Tibial artery (tissue), 4 donors: Measurements from ENCODE around the gene ZMIZ1.

Experiments
- DNase-seq, 2 donors: peaks; one replicate each; pipeline ENCODE4 v3.0.0-alpha.2; 2019
- H3K27ac ChIP-seq, 2 donors: fragments of 200-600 bp; sonication (generic) in 1 of 2; 1 replicate in 1 of 2; 2 replicates in 1 of 2; pipeline ENCODE4 v1.5.1; 2018 to 2019; ENCODE audit warnings: mild to moderate bottlenecking in 1 of 2
- H3K27me3 ChIP-seq, 2 donors: fragments of 200-600 bp; sonication (generic) in 1 of 2; one replicate each; pipeline versions ENCODE4 v1.5.1 to v1.6.0; 2016 to 2019
- H3K36me3 ChIP-seq, 3 donors: fragments of 200-600 bp; sonication (generic) in 2 of 3; one replicate each; pipeline ENCODE4 v1.5.1; 2016 to 2019; ENCODE audit warnings: mild to moderate bottlenecking in 2 of 3
- H3K4me1 ChIP-seq, 4 donors: fragments of 200-600 bp; sonication (generic) in 2 of 4; 1 replicate in 3 of 4; 2 replicates in 1 of 4; pipeline ENCODE4 v1.5.1; 2016 to 2019
- H3K4me3 ChIP-seq, 2 donors: fragments of 200-600 bp; sonication (generic) in 1 of 2; 1 replicate in 1 of 2; 2 replicates in 1 of 2; pipeline ENCODE4 v1.5.1; 2018 to 2019; ENCODE audit warnings: mild to moderate bottlenecking in 2 of 2
- H3K9me3 ChIP-seq, 3 donors: fragments of 200-600 bp; sonication (generic) in 1 of 3; one replicate each; pipeline ENCODE4 v1.5.1; 2016 to 2019
- CTCF ChIP-seq, 2 experiments: fragments of 200-600 bp in 1 of 2; fragments of 450-650 bp in 1 of 2; IDR thresholded peaks; one replicate each; pipeline ENCODE4 v1.5.1; 2017 to 2019; ENCODE audit warnings: antibody characterized with exemption in 2 of 2, mild to moderate bottlenecking in 1 of 2, moderate library complexity in 1 of 2
- intact Hi-C: fragments of 100-400 bp; cut with DNase I; formaldehyde crosslinking; loops from one replicate; pipeline ENCODE4 v1.15.0; 2023; ENCODE audit warnings: low total_unique reads

ZMIZ1 gene

GRCh38 chr10:79272353-79272752, 203.6 kb downstream of the ZMIZ1 start:
- H3K36me3 ChIP-seq: peaks cover 4 to 8% (median 6%) of the 10 kb centered on the region in 3 donors
- H3K4me1 ChIP-seq: peaks cover 0 to 68% (median 53%) of the 10 kb centered on the region in 4 donors
- H3K9me3 ChIP-seq: no peaks in the 10 kb centered on the region
- H3K4me3 ChIP-seq: no peak overlapping the region
- intact Hi-C loops: no loop called here
- H3K27ac ChIP-seq: no peak overlapping the region
- no peak for DNase-seq
- no peaks in the 10 kb centered on the region for H3K27me3 ChIP-seq
- no peak for TF ChIP-seq CTCF (IDR thresholded peaks at IDR 0.05)

- H3K27ac ChIP-seq: peak overlapping the region; percentile 71 to 87
- no peak overlapping the region for H3K4me3 ChIP-seq
- H3K4me1 ChIP-seq: peaks cover 0 to 58% (median 40%) of the 10 kb centered on the region in 4 donors
- no peak for TF ChIP-seq CTCF (IDR thresholded peaks at IDR 0.05)
- H3K27me3 ChIP-seq: no peaks in the 10 kb centered on the region
- no peaks in the 10 kb centered on the region for H3K9me3 ChIP-seq
- DNase-seq: no peak
- peaks cover 12 to 19% (median 14%) of the 10 kb centered on the region in 3 donors for H3K36me3 ChIP-seq
- intact Hi-C loops: loop anchor here (1.0 kb wide), 1 partner anchor 27 kb away; no protein-coding TSS in a partner anchor
These were observed 204.8 kb downstream of the ZMIZ1 start for GRCh38 chr10:79273604-79274003.

GRCh38 chr10:79274279-79275104, 205.7 kb downstream of the ZMIZ1 start:
- DNase-seq: peak; percentile 90 to 98

GRCh38 chr10:79275105-79275430, 206.3 kb downstream of the ZMIZ1 start:
- Histone ChIP-seq H3K4me1 (peaks cover 0 to 44% (median 32%) of the 10 kb centered on the region in 4 donors), H3K36me3 (peaks cover 12 to 30% (median 26%) of the 10 kb centered on the region in 3 donors), H3K4me3 (peak overlapping the region in 1 of 2 donors; percentile 7), H3K9me3 (no peaks in the 10 kb centered on the region), H3K27ac (peak overlapping the region; percentile 71 to 87), H3K27me3 (no peaks in the 10 kb centered on the region)
- intact Hi-C loops: no loop called here
- TF ChIP-seq CTCF (IDR thresholded peaks at IDR 0.05): no peak
- DNase-seq: no peak

More at GRCh38 chr10:79274279-79275104, 205.7 kb downstream of the ZMIZ1 start:
- intact Hi-C loops: loop anchor here (1.0 kb wide), 1 partner anchor 28 kb away; no protein-coding TSS in a partner anchor
- Histone ChIP-seq H3K4me3 (peak overlapping the region in 1 of 2 donors; percentile 5), H3K27me3 (no peaks in the 10 kb centered on the region), H3K27ac (peak overlapping the region; percentile 71 to 87), H3K36me3 (peaks cover 12 to 27% (median 21%) of the 10 kb centered on the region in 3 donors), H3K9me3 (no peaks in the 10 kb centered on the region), H3K4me1 (peaks cover 0 to 49% (median 33%) of the 10 kb centered on the region in 4 donors)
- TF ChIP-seq CTCF (IDR thresholded peaks at IDR 0.05): peak; percentile 42 to 51

GRCh38 chr10:79275431-79275851, 206.7 kb downstream of the ZMIZ1 start:
- Histone ChIP-seq H3K27ac (peak overlapping the region; percentile 71 to 87), H3K36me3 (peaks cover 12 to 33% (median 30%) of the 10 kb centered on the region in 3 donors), H3K4me1 (peaks cover 0 to 41% (median 32%) of the 10 kb centered on the region in 4 donors), H3K4me3 (peak overlapping the region in 1 of 2 donors; percentile 7), H3K9me3 (no peaks in the 10 kb centered on the region), H3K27me3 (no peaks in the 10 kb centered on the region)
- intact Hi-C loops: no loop called here
- no peak for TF ChIP-seq CTCF (IDR thresholded peaks at IDR 0.05)
- DNase-seq: peak in 1 of 2 donors; percentile 62
